Glomerular endothelial cell (primary cell): ENCODE data around the gene PLD1. TPM values are rescaled to one million over a fixed set of nuclear protein-coding genes. Genes with fewer than 3 reads are reported as not detected.
"Not testable (repeated sequence)": the region's sequence is repeated elsewhere in the genome, so short reads cannot be mapped to it uniquely, and the experiment has no call there.

Source experiments
- DNase-seq: peaks from one replicate; pipeline ENCODE4 v3.0.0-alpha.2; 2011; ENCODE audit warnings: low read depth, low spot score; ENCODE audit errors: extremely low read depth
- total RNA-seq: library from RNA; depleted of rRNA; stranded (reverse); fragments of >200 nt; gene quantifications from 2 replicates; pipeline ENCODE4 v1.2.3, GENCODE V29; 2015

PLD1 gene
- total RNA-seq, 1 donor from 2014 or later, result 47.6 TPM

- no peak for DNase-seq
Measured at GRCh38 chr3:171643033-171643432, 167.2 kb downstream of the PLD1 start.

GRCh38 chr3:171640520-171641412 lies 169.5 kb downstream of the PLD1 start:
- no peak for DNase-seq

GRCh38 chr3:171636666-171637065 lies 173.6 kb downstream of the PLD1 start:
- no peak for DNase-seq

- DNase-seq, result no peak
Measured at GRCh38 chr3:171632766-171633165, 177.5 kb downstream of the PLD1 start.

- not testable (repeated sequence) for DNase-seq
Measured at GRCh38 chr3:171626799-171627198, 183.5 kb downstream of the PLD1 start.

GRCh38 chr3:171622126-171622525 lies 188.2 kb downstream of the PLD1 start:
- no peak for DNase-seq

GRCh38 chr3:171620825-171621434 lies 189.4 kb downstream of the PLD1 start:
- no peak for DNase-seq

- DNase-seq, result no peak
Measured at GRCh38 chr3:171616798-171617197, 193.5 kb downstream of the PLD1 start.

- no peak for DNase-seq
Measured at GRCh38 chr3:171615686-171616085, 194.6 kb downstream of the PLD1 start.

GRCh38 chr3:171615281-171615680 lies 195.0 kb downstream of the PLD1 start:
- DNase-seq, result no peak

GRCh38 chr3:171614318-171614921 lies 195.9 kb downstream of the PLD1 start:
- DNase-seq, result no peak

GRCh38 chr3:171607452-171607851 lies 202.8 kb downstream of the PLD1 start:
- no peak for DNase-seq

GRCh38 chr3:171606151-171606751 lies 204.0 kb downstream of the PLD1 start:
- DNase-seq, result no peak

GRCh38 chr3:171604370-171604769 lies 205.9 kb downstream of the PLD1 start:
- DNase-seq, result no peak

GRCh38 chr3:171602072-171602471 lies 208.2 kb downstream of the PLD1 start:
- no peak for DNase-seq

- DNase-seq, result no peak
Measured at GRCh38 chr3:171600030-171600429, 210.3 kb downstream of the PLD1 start.

- no peak for DNase-seq
Measured at GRCh38 chr3:171598990-171599389, 211.3 kb downstream of the PLD1 start.

- no peak for DNase-seq
Measured at GRCh38 chr3:171592786-171593185, 217.5 kb downstream of the PLD1 start.

- no peak for DNase-seq
Measured at GRCh38 chr3:171591070-171591469, 219.2 kb downstream of the PLD1 start.

- DNase-seq, result no peak
Measured at GRCh38 chr3:171586274-171586673, 224.0 kb downstream of the PLD1 start.

- DNase-seq, result no peak
Measured at GRCh38 chr3:171585039-171585438, 225.2 kb downstream of the PLD1 start.
